ENCODE measurements around the gene AHCYL1.
"Not testable (repeated sequence)": the region's sequence is repeated elsewhere in the genome, so short reads cannot be mapped to it uniquely, and the experiment has no call there.

AHCYL1 gene

GRCh38 chr1:109951501-109951900 is 33.1 kb upstream of the AHCYL1 start:
- H3K27ac ChIP-seq (ENCODE audit: low read depth, low read length); H3K9me3 ChIP-seq (ENCODE audit: low read length); H3K36me3 ChIP-seq (ENCODE audit: insufficient read depth, low read length); H3K4me3 ChIP-seq (ENCODE audit: low read depth in 1 of 2, low read length in 2 of 2); H3K9ac ChIP-seq (ENCODE audit: low read length); H3K27me3 ChIP-seq (ENCODE audit: control insufficient read depth in 1 of 2, insufficient read depth in 2 of 2, low read length in 2 of 2): not testable (repeated sequence)
- peaks cover 13% of the 10 kb centered on the region for H3K4me1 ChIP-seq (ENCODE audit: insufficient read depth, low read length)

- Histone ChIP-seq H3K27me3 (ENCODE audit: control insufficient read depth in 1 of 2, insufficient read depth in 2 of 2, low read length in 2 of 2) (no peaks in the 10 kb centered on the region), H3K27ac (ENCODE audit: low read depth, low read length) (no peak overlapping the region), H3K4me3 (ENCODE audit: low read depth in 1 of 2, low read length in 2 of 2) (no peak overlapping the region)
Measured at GRCh38 chr1:109954041-109954512, 30.5 kb upstream of the AHCYL1 start.

GRCh38 chr1:109959632-109959973 is 25.0 kb upstream of the AHCYL1 start:
- H3K9ac ChIP-seq (ENCODE audit: low read length), result no peak overlapping the region
- no peak overlapping the region for H3K4me3 ChIP-seq (ENCODE audit: low read depth in 1 of 2, low read length in 2 of 2)
- no peaks in the 10 kb centered on the region for H3K27me3 ChIP-seq (ENCODE audit: control insufficient read depth in 1 of 2, insufficient read depth in 2 of 2, low read length in 2 of 2)
- H3K4me1 ChIP-seq (ENCODE audit: insufficient read depth, low read length), result peaks cover 44% of the 10 kb centered on the region
- H3K9me3 ChIP-seq (ENCODE audit: low read length), result no peaks in the 10 kb centered on the region
- no peaks in the 10 kb centered on the region for H3K36me3 ChIP-seq (ENCODE audit: insufficient read depth, low read length)
- peak overlapping the region; percentile 3 for H3K27ac ChIP-seq (ENCODE audit: low read depth, low read length)

More at GRCh38 chr1:109954041-109954512, 30.5 kb upstream of the AHCYL1 start:
- peaks cover 33% of the 10 kb centered on the region for H3K4me1 ChIP-seq (ENCODE audit: insufficient read depth, low read length)
- no peak overlapping the region for H3K9ac ChIP-seq (ENCODE audit: low read length)
- no peaks in the 10 kb centered on the region for H3K36me3 ChIP-seq (ENCODE audit: insufficient read depth, low read length)
- no peaks in the 10 kb centered on the region for H3K9me3 ChIP-seq (ENCODE audit: low read length)

- Histone ChIP-seq H3K9ac (ENCODE audit: low read length) (no peak overlapping the region), H3K4me1 (ENCODE audit: insufficient read depth, low read length) (peaks cover 44% of the 10 kb centered on the region), H3K27ac (ENCODE audit: low read depth, low read length) (peak overlapping the region; percentile 3), H3K4me3 (ENCODE audit: low read depth in 1 of 2, low read length in 2 of 2) (no peak overlapping the region), H3K27me3 (ENCODE audit: control insufficient read depth in 1 of 2, insufficient read depth in 2 of 2, low read length in 2 of 2) (no peaks in the 10 kb centered on the region), H3K36me3 (ENCODE audit: insufficient read depth, low read length) (no peaks in the 10 kb centered on the region), H3K9me3 (ENCODE audit: low read length) (no peaks in the 10 kb centered on the region)
Measured at GRCh38 chr1:109959974-109960744, 24.4 kb upstream of the AHCYL1 start.

GRCh38 chr1:109960745-109961094 is 23.8 kb upstream of the AHCYL1 start:
- Histone ChIP-seq H3K9ac (ENCODE audit: low read length) (no peak overlapping the region), H3K27me3 (ENCODE audit: control insufficient read depth in 1 of 2, insufficient read depth in 2 of 2, low read length in 2 of 2) (no peaks in the 10 kb centered on the region), H3K4me1 (ENCODE audit: insufficient read depth, low read length) (peaks cover 44% of the 10 kb centered on the region), H3K4me3 (ENCODE audit: low read depth in 1 of 2, low read length in 2 of 2) (no peak overlapping the region), H3K27ac (ENCODE audit: low read depth, low read length) (no peak overlapping the region), H3K9me3 (ENCODE audit: low read length) (no peaks in the 10 kb centered on the region), H3K36me3 (ENCODE audit: insufficient read depth, low read length) (no peaks in the 10 kb centered on the region)

GRCh38 chr1:109963864-109964263 is 20.7 kb upstream of the AHCYL1 start:
- H3K4me3 ChIP-seq (ENCODE audit: low read depth in 1 of 2, low read length in 2 of 2), result no peak overlapping the region
- H3K36me3 ChIP-seq (ENCODE audit: insufficient read depth, low read length), result no peaks in the 10 kb centered on the region
- H3K4me1 ChIP-seq (ENCODE audit: insufficient read depth, low read length), result peaks cover 24% of the 10 kb centered on the region
- H3K9ac ChIP-seq (ENCODE audit: low read length), result no peak overlapping the region
- no peaks in the 10 kb centered on the region for H3K9me3 ChIP-seq (ENCODE audit: low read length)
- no peak overlapping the region for H3K27ac ChIP-seq (ENCODE audit: low read depth, low read length)
- no peaks in the 10 kb centered on the region for H3K27me3 ChIP-seq (ENCODE audit: control insufficient read depth in 1 of 2, insufficient read depth in 2 of 2, low read length in 2 of 2)

- Histone ChIP-seq H3K27ac (ENCODE audit: low read depth, low read length) (no peak overlapping the region), H3K9me3 (ENCODE audit: low read length) (no peaks in the 10 kb centered on the region), H3K4me3 (ENCODE audit: low read depth in 1 of 2, low read length in 2 of 2) (no peak overlapping the region), H3K27me3 (ENCODE audit: control insufficient read depth in 1 of 2, insufficient read depth in 2 of 2, low read length in 2 of 2) (no peaks in the 10 kb centered on the region), H3K9ac (ENCODE audit: low read length) (no peak overlapping the region), H3K36me3 (ENCODE audit: insufficient read depth, low read length) (no peaks in the 10 kb centered on the region), H3K4me1 (ENCODE audit: insufficient read depth, low read length) (no peaks in the 10 kb centered on the region)
Measured at GRCh38 chr1:109969146-109969829, 15.3 kb upstream of the AHCYL1 start.

- Histone ChIP-seq H3K27me3 (ENCODE audit: control insufficient read depth in 1 of 2, insufficient read depth in 2 of 2, low read length in 2 of 2) (no peaks in the 10 kb centered on the region), H3K36me3 (ENCODE audit: insufficient read depth, low read length) (no peaks in the 10 kb centered on the region), H3K9ac (ENCODE audit: low read length) (no peak overlapping the region), H3K4me1 (ENCODE audit: insufficient read depth, low read length) (no peaks in the 10 kb centered on the region), H3K4me3 (ENCODE audit: low read depth in 1 of 2, low read length in 2 of 2) (no peak overlapping the region), H3K9me3 (ENCODE audit: low read length) (no peaks in the 10 kb centered on the region), H3K27ac (ENCODE audit: low read depth, low read length) (no peak overlapping the region)
Measured at GRCh38 chr1:109969907-109970306, 14.7 kb upstream of the AHCYL1 start.

- Histone ChIP-seq H3K9ac (ENCODE audit: low read length) (no peak overlapping the region), H3K27ac (ENCODE audit: low read depth, low read length) (no peak overlapping the region), H3K9me3 (ENCODE audit: low read length) (no peaks in the 10 kb centered on the region), H3K36me3 (ENCODE audit: insufficient read depth, low read length) (no peaks in the 10 kb centered on the region), H3K27me3 (ENCODE audit: control insufficient read depth in 1 of 2, insufficient read depth in 2 of 2, low read length in 2 of 2) (no peaks in the 10 kb centered on the region), H3K4me1 (ENCODE audit: insufficient read depth, low read length) (no peaks in the 10 kb centered on the region), H3K4me3 (ENCODE audit: low read depth in 1 of 2, low read length in 2 of 2) (no peak overlapping the region)
Measured at GRCh38 chr1:109971559-109971958, 13.0 kb upstream of the AHCYL1 start.

GRCh38 chr1:109974191-109974590 is 10.4 kb upstream of the AHCYL1 start:
- Histone ChIP-seq H3K4me1 (ENCODE audit: insufficient read depth, low read length) (no peaks in the 10 kb centered on the region), H3K9ac (ENCODE audit: low read length) (no peak overlapping the region)

GRCh38 chr1:109975718-109976117 is 8.8 kb upstream of the AHCYL1 start:
- no peak overlapping the region for H3K27ac ChIP-seq (ENCODE audit: low read depth, low read length)
- H3K9me3 ChIP-seq (ENCODE audit: low read length), result no peaks in the 10 kb centered on the region
- H3K9ac ChIP-seq (ENCODE audit: low read length), result no peak overlapping the region
- H3K27me3 ChIP-seq (ENCODE audit: control insufficient read depth in 1 of 2, insufficient read depth in 2 of 2, low read length in 2 of 2), result no peaks in the 10 kb centered on the region
- no peaks in the 10 kb centered on the region for H3K4me1 ChIP-seq (ENCODE audit: insufficient read depth, low read length)
- no peaks in the 10 kb centered on the region for H3K36me3 ChIP-seq (ENCODE audit: insufficient read depth, low read length)
- no peak overlapping the region for H3K4me3 ChIP-seq (ENCODE audit: low read depth in 1 of 2, low read length in 2 of 2)

More at GRCh38 chr1:109974191-109974590, 10.4 kb upstream of the AHCYL1 start:
- no peak overlapping the region for H3K4me3 ChIP-seq (ENCODE audit: low read depth in 1 of 2, low read length in 2 of 2)
- H3K9me3 ChIP-seq (ENCODE audit: low read length), result no peaks in the 10 kb centered on the region
- H3K27ac ChIP-seq (ENCODE audit: low read depth, low read length), result no peak overlapping the region
- H3K27me3 ChIP-seq (ENCODE audit: control insufficient read depth in 1 of 2, insufficient read depth in 2 of 2, low read length in 2 of 2), result no peaks in the 10 kb centered on the region
- no peaks in the 10 kb centered on the region for H3K36me3 ChIP-seq (ENCODE audit: insufficient read depth, low read length)

GRCh38 chr1:109976762-109977161 is 7.8 kb upstream of the AHCYL1 start:
- no peak overlapping the region for H3K27ac ChIP-seq (ENCODE audit: low read depth, low read length)
- H3K9ac ChIP-seq (ENCODE audit: low read length), result no peak overlapping the region
- no peaks in the 10 kb centered on the region for H3K36me3 ChIP-seq (ENCODE audit: insufficient read depth, low read length)
- no peak overlapping the region for H3K4me3 ChIP-seq (ENCODE audit: low read depth in 1 of 2, low read length in 2 of 2)
- no peaks in the 10 kb centered on the region for H3K27me3 ChIP-seq (ENCODE audit: control insufficient read depth in 1 of 2, insufficient read depth in 2 of 2, low read length in 2 of 2)
- no peaks in the 10 kb centered on the region for H3K9me3 ChIP-seq (ENCODE audit: low read length)
- peaks cover 3% of the 10 kb centered on the region for H3K4me1 ChIP-seq (ENCODE audit: insufficient read depth, low read length)
